GM23338 (cell line): Measurements from ENCODE around the gene MYO9A. TPM values are rescaled to one million over a fixed set of nuclear protein-coding genes. Genes with fewer than 3 reads are reported as not detected.
"Not testable (repeated sequence)": the region's sequence is repeated elsewhere in the genome, so short reads cannot be mapped to it uniquely, and the experiment has no call there.

Experiments
- ATAC-seq: fragments of 200-7000 bp; cut with Tn5 transposase; 3 replicates; pipeline ENCODE4 v1.9.1; 2020
- DNase-seq: peaks from one replicate; pipeline ENCODE4 v3.0.0-alpha.2; 2015; ENCODE audit warnings: low spot score
- H2AFZ ChIP-seq: fragments of 200-600 bp; sonication (generic); 2 replicates; pipeline ENCODE4 v1.8.0; 2016; ENCODE audit warnings: antibody characterized with exemption, mild to moderate bottlenecking, moderate library complexity
- H3F3A ChIP-seq: fragments of 200-600 bp; sonication (generic); replicated peaks from 2 replicates; pipeline ENCODE4 v1.8.0; 2017; ENCODE audit warnings: antibody characterized with exemption, mixed run types, low read depth
- H3K27ac ChIP-seq: fragments of 200-600 bp; sonication (generic); 2 replicates; pipeline ENCODE4 v1.6.1; 2016; ENCODE audit warnings: low read depth
- H3K27me3 ChIP-seq: fragments of 200-600 bp; sonication (generic); 2 replicates; pipeline ENCODE4 v1.8.0; 2016; ENCODE audit warnings: mild to moderate bottlenecking, mixed run types, moderate library complexity; ENCODE audit not compliant: insufficient read depth
- H3K36me3 ChIP-seq: fragments of 200-600 bp; sonication (generic); 2 replicates; pipeline ENCODE4 v1.8.0; 2016; ENCODE audit warnings: mild to moderate bottlenecking; ENCODE audit not compliant: insufficient read depth
- H3K4me1 ChIP-seq: fragments of 200-600 bp; sonication (generic); 2 replicates; pipeline ENCODE4 v1.8.0; 2016; ENCODE audit warnings: mild to moderate bottlenecking, moderate library complexity; ENCODE audit not compliant: insufficient read depth
- H3K4me2 ChIP-seq: fragments of 200-600 bp; sonication (generic); 2 replicates; pipeline ENCODE4 v1.7.1; 2017; ENCODE audit warnings: mixed run types
- H3K4me3 ChIP-seq: fragments of 200-600 bp; sonication (generic); 2 replicates; pipeline ENCODE4 v1.6.1; 2016; ENCODE audit warnings: mixed run types
- H3K79me2 ChIP-seq: fragments of 200-600 bp; sonication (generic); replicated peaks from 2 replicates; pipeline ENCODE4 v1.8.0; 2017; ENCODE audit warnings: mild to moderate bottlenecking; ENCODE audit not compliant: insufficient read depth
- H3K9me2 ChIP-seq: fragments of 200-600 bp; sonication (generic); 2 replicates; pipeline ENCODE4 v1.8.0; 2017; ENCODE audit not compliant: insufficient read depth
- H4K20me1 ChIP-seq: fragments of 200-600 bp; sonication (generic); replicated peaks from 2 replicates; pipeline ENCODE4 v1.8.0; 2017; ENCODE audit warnings: mild to moderate bottlenecking; ENCODE audit not compliant: insufficient read depth
- H3K27ac Mint-ChIP-seq: 2 replicates; pipeline ENCODE4 v1.8.0; 2020; ENCODE audit warnings: inconsistent platforms, mild to moderate bottlenecking, moderate library complexity, mixed read lengths
- H3K27me3 Mint-ChIP-seq: 3 replicates; pipeline ENCODE4 v1.8.0; 2022; ENCODE audit warnings: low read depth, mild to moderate bottlenecking, moderate library complexity, mixed read lengths, inconsistent platforms; ENCODE audit not compliant: insufficient read depth, poor library complexity
- H3K36me3 Mint-ChIP-seq: 3 replicates; pipeline ENCODE4 v1.8.0; 2021; ENCODE audit warnings: low read depth, mild to moderate bottlenecking, inconsistent platforms, moderate library complexity, mixed read lengths
- H3K4me1 Mint-ChIP-seq: 3 replicates; pipeline ENCODE4 v1.8.0; 2020; ENCODE audit warnings: mild to moderate bottlenecking, inconsistent platforms, mixed read lengths
- H3K4me3 Mint-ChIP-seq: 3 replicates; pipeline ENCODE4 v1.8.0; 2021; ENCODE audit warnings: moderate library complexity, mild to moderate bottlenecking, inconsistent platforms, mixed read lengths
- H3K9me3 Mint-ChIP-seq: 3 replicates; pipeline ENCODE4 v1.8.0; 2020; ENCODE audit warnings: moderate library complexity, mild to moderate bottlenecking, inconsistent platforms, mixed read lengths
- CREB1 ChIP-seq: fragments of 250-450 bp; sonication (Bioruptor Pico); IDR thresholded peaks from 2 replicates; pipeline ENCODE4 v1.5.0; 2020; ENCODE audit warnings: low read depth, mild to moderate bottlenecking, moderate library complexity
- EZH2phosphoT487 ChIP-seq: fragments of 200-600 bp; sonication (generic); IDR thresholded peaks from one replicate; pipeline ENCODE4 v1.8.1; 2018; ENCODE audit warnings: antibody characterized with exemption; ENCODE audit not compliant: unreplicated experiment
- NANOG ChIP-seq: IDR thresholded peaks from 2 replicates; pipeline ENCODE4 v1.6.1; 2016; ENCODE audit warnings: antibody characterized with exemption, borderline replicate concordance
- ZNF114 ChIP-seq: fragments of 250-450 bp; sonication (Bioruptor Pico); IDR thresholded peaks from 2 replicates; pipeline ENCODE4 v1.5.0; 2020; ENCODE audit warnings: mild to moderate bottlenecking, moderate library complexity
- ZNF331 ChIP-seq: fragments of 250-450 bp; sonication (Bioruptor Pico); IDR thresholded peaks from 2 replicates; pipeline ENCODE4 v1.5.0; 2020; ENCODE audit warnings: low read depth, mild to moderate bottlenecking, moderate library complexity
- polyA plus RNA-seq: library from polyadenylated mRNA; unstranded; fragments of >200 nt; fragmentation: Nextera tagmentation; extraction: Ambion mirVana; gene quantifications from 2 replicates; pipeline ENCODE4 v1.2.1, GENCODE V29; 2016
- total RNA-seq: library from RNA; depleted of rRNA; stranded (reverse); fragments of >200 nt; shearing (Covaris generic); gene quantifications from 2 replicates; pipeline ENCODE4 v1.2.3, GENCODE V29; 2014
- TF ChIP-seq, protein P1 (sequence below): fragments of 250-450 bp; sonication (Bioruptor Pico); IDR thresholded peaks from 2 replicates; pipeline ENCODE4 v1.5.0; 2020; ENCODE audit warnings: mild to moderate bottlenecking, moderate library complexity

Gene MYO9A
- total and polyA plus RNA-seq, 2 experiments from 2014 or later, result 11.6 to 32.8 TPM

DNA sequence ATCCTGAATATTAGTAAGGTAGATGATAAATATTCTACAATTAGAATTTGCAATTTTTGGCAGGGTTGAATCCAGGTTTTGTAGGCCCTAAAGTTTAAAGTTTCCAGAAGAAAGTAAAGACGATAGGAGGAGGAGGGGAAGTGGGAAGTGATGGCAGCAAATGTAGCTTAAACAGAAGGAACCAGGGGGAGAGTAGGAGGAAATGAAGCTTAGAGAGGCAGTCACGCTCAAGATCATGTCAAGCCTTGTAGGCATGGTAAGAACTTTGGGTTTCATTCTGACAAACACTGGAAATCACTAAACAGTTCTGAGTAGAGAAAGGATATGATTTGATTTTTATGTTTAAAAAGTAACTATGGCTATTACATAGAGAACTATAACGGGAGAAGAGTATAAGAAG is 243.7 kb downstream of the MYO9A start:
- no peak overlapping the region for H3K4me3 ChIP-seq
- no peak overlapping the region for H3K27ac ChIP-seq
- Mint-ChIP-seq H3K4me3 (no peak overlapping the region), H3K9me3 (no peaks in the 10 kb centered on the region), H3K36me3 (no peaks in the 10 kb centered on the region), H3K4me1 (no peaks in the 10 kb centered on the region), H3K27me3 (no peaks in the 10 kb centered on the region), H3K27ac (no peak overlapping the region)
- TF ChIP-seq CREB1, result no peak
- no peak for TF ChIP-seq EZH2phosphoT487
- no peaks in the 10 kb centered on the region for H4K20me1 ChIP-seq
- DNase-seq (no peak), ATAC-seq (no peak)
- no peaks in the 10 kb centered on the region for H3K79me2 ChIP-seq
- no peaks in the 10 kb centered on the region for H3K27me3 ChIP-seq
- H3F3A ChIP-seq, result no peaks in the 10 kb centered on the region
- no peaks in the 10 kb centered on the region for H3K4me1 ChIP-seq
- H2AFZ ChIP-seq, result no peak overlapping the region
- H3K4me2 ChIP-seq, result no peak overlapping the region
- no peaks in the 10 kb centered on the region for H3K36me3 ChIP-seq
- no peaks in the 10 kb centered on the region for H3K9me2 ChIP-seq

DNA sequence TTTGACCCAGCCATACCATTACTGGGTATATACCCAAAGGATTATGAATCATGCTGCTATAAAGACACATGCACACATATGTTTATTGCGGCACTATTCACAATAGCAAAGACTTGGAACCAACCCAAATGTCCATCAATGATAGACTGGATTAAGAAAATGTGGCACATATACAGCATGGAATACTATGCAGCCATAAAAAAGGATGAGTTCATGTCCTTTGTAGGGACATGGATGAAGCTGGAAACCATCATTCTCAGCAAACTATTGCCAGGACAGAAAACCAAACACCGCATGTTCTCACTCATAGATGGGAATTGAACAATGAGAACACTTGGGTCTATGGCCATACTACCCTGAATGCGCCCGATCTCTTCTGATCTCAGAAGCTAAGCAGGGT is 259.7 kb downstream of the MYO9A start:
- H2AFZ ChIP-seq, H3K4me1 Mint-ChIP-seq, H3K36me3 ChIP-seq, H4K20me1 ChIP-seq, H3K27ac ChIP-seq, H3K4me3 ChIP-seq, ATAC-seq, H3K4me3 Mint-ChIP-seq, H3K27me3 ChIP-seq, H3K4me1 ChIP-seq, H3K27ac Mint-ChIP-seq, H3K27me3 Mint-ChIP-seq, H3K36me3 Mint-ChIP-seq, H3K79me2 ChIP-seq, H3F3A ChIP-seq, H3K9me2 ChIP-seq, DNase-seq, H3K4me2 ChIP-seq, H3K9me3 Mint-ChIP-seq: not testable (repeated sequence)

DNA sequence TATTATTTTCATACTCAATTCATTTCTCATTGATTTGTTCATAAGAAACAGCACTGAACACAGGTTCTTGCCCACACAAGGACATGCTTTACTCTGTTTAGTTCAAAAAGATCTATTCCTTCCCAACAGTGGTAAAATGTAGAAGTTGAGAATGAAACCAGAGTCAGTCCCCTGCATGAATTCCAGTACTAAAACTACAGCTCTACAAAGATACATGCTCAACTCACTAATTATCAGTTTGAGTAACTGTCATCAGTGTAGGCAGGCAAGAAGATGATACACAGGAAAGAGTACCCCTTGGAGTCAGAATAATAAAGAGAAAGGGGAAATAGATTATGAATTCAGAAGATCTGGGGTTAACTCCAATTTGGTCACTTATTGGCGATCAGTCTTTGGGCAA is 264.4 kb downstream of the MYO9A start:
- TF ChIP-seq NANOG (no peak), ZNF114 (CRISPR knock-in tag) (no peak)
- Histone ChIP-seq H2AFZ (no peak overlapping the region), H3K27ac (no peak overlapping the region), H3K4me2 (no peak overlapping the region), H3K9me2 (no peaks in the 10 kb centered on the region), H3K79me2 (no peaks in the 10 kb centered on the region), H3K36me3 (no peaks in the 10 kb centered on the region), H3F3A (no peaks in the 10 kb centered on the region), H3K4me1 (no peaks in the 10 kb centered on the region), H4K20me1 (no peaks in the 10 kb centered on the region), H3K27me3 (no peaks in the 10 kb centered on the region), H3K4me3 (no peak overlapping the region)
- Mint-ChIP-seq H3K36me3 (no peaks in the 10 kb centered on the region; the same call in 1 of the 3 replicates), H3K27ac (no peak overlapping the region), H3K27me3 (peaks cover 1% of the 10 kb centered on the region), H3K9me3 (no peaks in the 10 kb centered on the region), H3K4me1 (no peaks in the 10 kb centered on the region), H3K4me3 (no peak overlapping the region)
- no peak for DNase-seq
- ATAC-seq, result no peak

DNA sequence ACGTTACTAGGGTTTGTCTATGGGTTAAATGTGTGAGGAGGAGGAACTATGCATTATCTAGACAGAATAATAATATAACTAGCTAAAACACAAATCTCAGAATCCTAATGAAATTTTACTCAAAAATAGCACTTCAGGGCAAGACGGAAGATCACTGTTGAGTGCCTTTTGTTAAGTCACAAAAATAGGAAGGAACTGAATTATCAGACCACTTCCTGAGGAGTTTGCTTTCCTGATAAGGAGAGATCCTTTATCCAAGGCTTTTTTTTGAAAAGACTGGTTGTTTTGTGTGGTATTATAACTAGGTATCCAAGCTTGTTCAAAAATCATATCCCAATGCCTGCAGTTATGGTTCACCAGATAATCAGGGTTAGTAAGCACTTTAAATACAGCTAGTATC is 273.0 kb downstream of the MYO9A start:
- Histone ChIP-seq H4K20me1 (no peaks in the 10 kb centered on the region), H2AFZ (no peak overlapping the region), H3K9me2 (no peaks in the 10 kb centered on the region), H3K79me2 (no peaks in the 10 kb centered on the region), H3K27ac (no peak overlapping the region), H3K4me2 (no peak overlapping the region), H3K4me3 (no peak overlapping the region), H3K4me1 (no peaks in the 10 kb centered on the region), H3F3A (no peaks in the 10 kb centered on the region), H3K27me3 (no peaks in the 10 kb centered on the region), H3K36me3 (no peaks in the 10 kb centered on the region)
- DNase-seq (no peak), ATAC-seq (no peak)
- H3K4me3 Mint-ChIP-seq, result no peak overlapping the region
- no peak overlapping the region for H3K27ac Mint-ChIP-seq
- no peaks in the 10 kb centered on the region for H3K4me1 Mint-ChIP-seq
- peaks cover 2% of the 10 kb centered on the region for H3K27me3 Mint-ChIP-seq
- H3K9me3 Mint-ChIP-seq, result no peaks in the 10 kb centered on the region
- peaks cover 4% of the 10 kb centered on the region; the same call in 2 of the 3 replicates for H3K36me3 Mint-ChIP-seq
- TF ChIP-seq, protein P1, sequence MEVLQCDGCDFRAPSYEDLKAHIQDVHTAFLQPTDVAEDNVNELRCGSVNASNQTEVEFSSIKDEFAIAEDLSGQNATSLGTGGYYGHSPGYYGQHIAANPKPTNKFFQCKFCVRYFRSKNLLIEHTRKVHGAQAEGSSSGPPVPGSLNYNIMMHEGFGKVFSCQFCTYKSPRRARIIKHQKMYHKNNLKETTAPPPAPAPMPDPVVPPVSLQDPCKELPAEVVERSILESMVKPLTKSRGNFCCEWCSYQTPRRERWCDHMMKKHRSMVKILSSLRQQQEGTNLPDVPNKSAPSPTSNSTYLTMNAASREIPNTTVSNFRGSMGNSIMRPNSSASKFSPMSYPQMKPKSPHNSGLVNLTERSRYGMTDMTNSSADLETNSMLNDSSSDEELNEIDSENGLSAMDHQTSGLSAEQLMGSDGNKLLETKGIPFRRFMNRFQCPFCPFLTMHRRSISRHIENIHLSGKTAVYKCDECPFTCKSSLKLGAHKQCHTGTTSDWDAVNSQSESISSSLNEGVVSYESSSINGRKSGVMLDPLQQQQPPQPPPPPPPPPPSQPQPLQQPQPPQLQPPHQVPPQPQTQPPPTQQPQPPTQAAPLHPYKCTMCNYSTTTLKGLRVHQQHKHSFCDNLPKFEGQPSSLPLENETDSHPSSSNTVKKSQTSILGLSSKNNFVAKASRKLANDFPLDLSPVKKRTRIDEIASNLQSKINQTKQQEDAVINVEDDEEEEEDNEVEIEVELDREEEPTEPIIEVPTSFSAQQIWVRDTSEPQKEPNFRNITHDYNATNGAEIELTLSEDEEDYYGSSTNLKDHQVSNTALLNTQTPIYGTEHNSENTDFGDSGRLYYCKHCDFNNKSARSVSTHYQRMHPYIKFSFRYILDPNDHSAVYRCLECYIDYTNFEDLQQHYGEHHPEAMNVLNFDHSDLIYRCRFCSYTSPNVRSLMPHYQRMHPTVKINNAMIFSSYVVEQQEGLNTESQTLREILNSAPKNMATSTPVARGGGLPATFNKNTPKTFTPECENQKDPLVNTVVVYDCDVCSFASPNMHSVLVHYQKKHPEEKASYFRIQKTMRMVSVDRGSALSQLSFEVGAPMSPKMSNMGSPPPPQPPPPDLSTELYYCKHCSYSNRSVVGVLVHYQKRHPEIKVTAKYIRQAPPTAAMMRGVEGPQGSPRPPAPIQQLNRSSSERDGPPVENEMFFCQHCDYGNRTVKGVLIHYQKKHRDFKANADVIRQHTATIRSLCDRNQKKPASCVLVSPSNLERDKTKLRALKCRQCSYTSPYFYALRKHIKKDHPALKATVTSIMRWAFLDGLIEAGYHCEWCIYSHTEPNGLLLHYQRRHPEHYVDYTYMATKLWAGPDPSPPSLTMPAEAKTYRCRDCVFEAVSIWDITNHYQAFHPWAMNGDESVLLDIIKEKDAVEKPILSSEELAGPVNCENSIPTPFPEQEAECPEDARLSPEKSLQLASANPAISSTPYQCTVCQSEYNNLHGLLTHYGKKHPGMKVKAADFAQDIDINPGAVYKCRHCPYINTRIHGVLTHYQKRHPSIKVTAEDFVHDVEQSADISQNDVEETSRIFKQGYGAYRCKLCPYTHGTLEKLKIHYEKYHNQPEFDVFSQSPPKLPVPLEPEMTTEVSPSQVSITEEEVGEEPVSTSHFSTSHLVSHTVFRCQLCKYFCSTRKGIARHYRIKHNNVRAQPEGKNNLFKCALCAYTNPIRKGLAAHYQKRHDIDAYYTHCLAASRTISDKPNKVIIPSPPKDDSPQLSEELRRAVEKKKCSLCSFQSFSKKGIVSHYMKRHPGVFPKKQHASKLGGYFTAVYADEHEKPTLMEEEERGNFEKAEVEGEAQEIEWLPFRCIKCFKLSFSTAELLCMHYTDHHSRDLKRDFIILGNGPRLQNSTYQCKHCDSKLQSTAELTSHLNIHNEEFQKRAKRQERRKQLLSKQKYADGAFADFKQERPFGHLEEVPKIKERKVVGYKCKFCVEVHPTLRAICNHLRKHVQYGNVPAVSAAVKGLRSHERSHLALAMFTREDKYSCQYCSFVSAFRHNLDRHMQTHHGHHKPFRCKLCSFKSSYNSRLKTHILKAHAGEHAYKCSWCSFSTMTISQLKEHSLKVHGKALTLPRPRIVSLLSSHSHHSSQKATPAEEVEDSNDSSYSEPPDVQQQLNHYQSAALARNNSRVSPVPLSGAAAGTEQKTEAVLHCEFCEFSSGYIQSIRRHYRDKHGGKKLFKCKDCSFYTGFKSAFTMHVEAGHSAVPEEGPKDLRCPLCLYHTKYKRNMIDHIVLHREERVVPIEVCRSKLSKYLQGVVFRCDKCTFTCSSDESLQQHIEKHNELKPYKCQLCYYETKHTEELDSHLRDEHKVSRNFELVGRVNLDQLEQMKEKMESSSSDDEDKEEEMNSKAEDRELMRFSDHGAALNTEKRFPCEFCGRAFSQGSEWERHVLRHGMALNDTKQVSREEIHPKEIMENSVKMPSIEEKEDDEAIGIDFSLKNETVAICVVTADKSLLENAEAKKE, result no peak
- no peak for TF ChIP-seq ZNF331
